CD4-positive, alpha-beta T cell (primary cell): Measurements from ENCODE around the gene BRICD5. TPM values are rescaled to one million over a fixed set of nuclear protein-coding genes. Genes with fewer than 3 reads are reported as not detected.

Experiments
- ATAC-seq: fragments of 200-7000 bp; cut with Tn5 transposase; one replicate; pipeline ENCODE4 v1.10.0; 2022; ENCODE audit warnings: mild to moderate bottlenecking; ENCODE audit not compliant: poor library complexity
- CTCF ChIA-PET: fragments of 350-600 bp; sonication (Branson Sonifier 250); formaldehyde crosslinking; loops from one replicate; lab custom pipeline; 2021; ENCODE audit warnings: antibody characterized with exemption, inconsistent platforms; lab: Charles Lee
- POLR2A ChIA-PET: fragments of 350-600 bp; sonication (Branson Sonifier 250); formaldehyde crosslinking; loops from one replicate; lab custom pipeline; 2021; ENCODE audit warnings: antibody characterized with exemption, inconsistent platforms; lab: Charles Lee
- DNase-seq, 14 experiments: peaks; one replicate each; pipeline ENCODE4 v3.0.0-alpha.2; 2013 to 2020; ENCODE audit warnings: mixed read lengths in 2 of 14
- H3K27ac ChIP-seq, 2 donors: one replicate each; pipeline versions ENCODE4 v1.5.1 to v1.7.0; 2013; ENCODE audit warnings: low read length in 2 of 2, low read depth in 1 of 2, mild to moderate bottlenecking in 1 of 2
- H3K27me3 ChIP-seq, 2 experiments: 1 replicate in 1 of 2; 2 replicates in 1 of 2; pipeline versions ENCODE4 v1.6.1 to v1.7.0; 2013; ENCODE audit warnings: low read length in 2 of 2, control low read depth in 1 of 2, mild to moderate bottlenecking in 1 of 2, moderate library complexity in 1 of 2; ENCODE audit not compliant: insufficient read depth in 2 of 2, control insufficient read depth in 1 of 2
- H3K36me3 ChIP-seq: one replicate; pipeline ENCODE4 v1.6.1; 2013; ENCODE audit warnings: low read length, control low read depth; ENCODE audit not compliant: insufficient read depth
- H3K4me1 ChIP-seq: one replicate; pipeline ENCODE4 v1.6.1; 2013; ENCODE audit warnings: low read length, control low read depth; ENCODE audit not compliant: insufficient read depth
- H3K4me3 ChIP-seq: one replicate; pipeline ENCODE4 v1.5.1; 2013; ENCODE audit warnings: mild to moderate bottlenecking, low read length, moderate library complexity
- H3K9me3 ChIP-seq, 2 experiments: 1 replicate in 1 of 2; 2 replicates in 1 of 2; pipeline versions ENCODE4 v1.6.1 to v1.7.0; 2013; ENCODE audit warnings: low read length in 2 of 2, mild to moderate bottlenecking in 2 of 2, control low read depth in 1 of 2, moderate library complexity in 1 of 2; ENCODE audit not compliant: control insufficient read depth in 1 of 2, insufficient read depth in 1 of 2
- H3K27ac Mint-ChIP-seq: one replicate; pipeline ENCODE4 v1.8.0; 2020; ENCODE audit warnings: mixed read lengths
- H3K27me3 Mint-ChIP-seq: one replicate; pipeline ENCODE4 v1.8.0; 2021; ENCODE audit warnings: mixed read lengths
- H3K36me3 Mint-ChIP-seq: one replicate; pipeline ENCODE4 v1.8.0; 2021; ENCODE audit warnings: low read depth, mixed read lengths
- H3K4me1 Mint-ChIP-seq: one replicate; pipeline ENCODE4 v1.8.0; 2021; ENCODE audit warnings: low read depth, mixed read lengths
- H3K4me3 Mint-ChIP-seq: one replicate; pipeline ENCODE4 v1.8.0; 2020; ENCODE audit warnings: mild to moderate bottlenecking, mixed read lengths
- H3K9me3 Mint-ChIP-seq: one replicate; pipeline ENCODE4 v1.8.0; 2020; ENCODE audit warnings: mixed read lengths
- CTCF ChIP-seq: fragments of 200-600 bp; IDR thresholded peaks from one replicate; pipeline ENCODE4 v1.8.0; 2022; ENCODE audit warnings: antibody characterized with exemption, mild to moderate bottlenecking
- intact Hi-C, 2 experiments: fragments of 100-400 bp; cut with DNase I in 1 of 2; cut with micrococcal nuclease in 1 of 2; formaldehyde crosslinking; loops; one replicate each; pipeline versions ENCODE4 v1.15.1 to v1.9.0; 2023 to 2025; cut with DNase I, micrococcal nuclease
- total RNA-seq, 174 experiments: library from RNA in 2 of 174; stranded (reverse) in 2 of 174; gene quantifications; one replicate each; pipeline ENCODE4 v1.2.3 and lab custom pipeline; 2021 to 2026

The BRICD5 gene
- total RNA-seq, 2 experiments from 2014 or later, result 4.2 to 5.0 TPM

DNA sequence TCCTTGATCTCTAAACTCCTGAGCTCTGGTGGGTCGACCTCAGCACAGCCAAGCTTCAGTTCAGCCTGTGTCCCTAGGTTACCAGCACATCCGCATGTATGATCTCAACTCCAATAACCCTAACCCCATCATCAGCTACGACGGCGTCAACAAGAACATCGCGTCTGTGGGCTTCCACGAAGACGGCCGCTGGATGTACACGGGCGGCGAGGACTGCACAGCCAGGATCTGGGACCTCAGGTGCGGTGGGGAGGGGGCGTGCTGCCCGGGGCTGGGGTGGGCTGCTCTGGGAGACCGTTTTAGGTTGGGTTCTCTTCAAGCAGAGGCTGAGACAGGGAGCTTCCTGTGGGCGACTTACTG, 4.3 kb downstream of the BRICD5 start:
- TF ChIP-seq CTCF, result no peak
- Histone ChIP-seq H3K27me3 (no peaks in the 10 kb centered on the region), H3K36me3 (peaks cover 32% of the 10 kb centered on the region), H3K4me1 (peaks cover 23% of the 10 kb centered on the region), H3K27ac (no peak overlapping the region), H3K4me3 (peak overlapping the region; percentile 59), H3K9me3 (no peaks in the 10 kb centered on the region)
- intact Hi-C loops, result loop anchor here (1.0 to 5.0 kb wide), 3 partner anchors 8 to 159 kb away; partner anchors contain the start of genes ECI1 (in 1 of the 2), NTHL1 (in 1 of the 2), PGP (in 1 of the 2) and TSC2 (in 1 of the 2)
- CTCF ChIA-PET, result interaction anchor here (1.8 kb wide), 1 partner anchor 11 kb away, joined by 4 read pairs; no protein-coding TSS in a partner anchor
- no peaks in the 10 kb centered on the region for H3K27me3 Mint-ChIP-seq
- peak overlapping the region; percentile 79 for H3K27ac Mint-ChIP-seq
- POLR2A ChIA-PET, result interaction anchor here (0.6 to 4.8 kb wide), 5 partner anchors 8 to 1571 kb away, joined by 3 to 47 read pairs (median 4); partner anchors contain the start of genes E4F1, METTL26, PGP and TEDC2
- peak overlapping the region; percentile 76 for H3K4me3 Mint-ChIP-seq
- no peaks in the 10 kb centered on the region for H3K9me3 Mint-ChIP-seq
- ATAC-seq, result no peak
- DNase-seq, result no peak
- H3K4me1 Mint-ChIP-seq, result peaks cover 13% of the 10 kb centered on the region
- H3K36me3 Mint-ChIP-seq, result peaks cover 16% of the 10 kb centered on the region

DNA sequence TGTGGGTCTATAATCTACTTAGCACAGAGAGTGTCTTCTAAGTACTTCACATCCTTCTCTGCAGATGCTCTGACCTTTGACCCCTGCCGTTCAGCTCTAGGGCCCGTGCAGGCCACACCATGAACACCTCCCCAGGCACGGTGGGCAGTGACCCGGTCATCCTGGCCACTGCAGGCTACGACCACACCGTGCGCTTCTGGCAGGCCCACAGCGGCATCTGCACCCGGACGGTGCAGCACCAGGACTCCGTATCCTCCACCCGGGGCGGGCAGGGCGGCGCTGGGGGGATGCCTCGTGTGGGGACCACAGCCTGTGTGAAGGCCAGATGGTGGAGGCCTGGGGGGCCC, 4.7 kb downstream of the BRICD5 start:
- intact Hi-C loops, result loop anchor here (1.0 to 5.0 kb wide), 7 partner anchors 8 to 159 kb away; partner anchors contain the start of genes E4F1 (in 2 of the 2), ECI1 (in 2 of the 2), NTHL1 (in 1 of the 2) and PGP (in 1 of the 2)
- H3K4me3 Mint-ChIP-seq, result peak overlapping the region; percentile 76
- DNase-seq (no peak), ATAC-seq (no peak)
- H3K4me1 ChIP-seq, result peaks cover 23% of the 10 kb centered on the region
- no peaks in the 10 kb centered on the region for H3K27me3 ChIP-seq
- no peaks in the 10 kb centered on the region for H3K27me3 Mint-ChIP-seq
- H3K27ac ChIP-seq, result peak overlapping the region; percentile 45 to 62
- peak overlapping the region; percentile 59 for H3K4me3 ChIP-seq
- POLR2A ChIA-PET, result interaction anchor here (0.9 to 4.8 kb wide), 11 partner anchors 9 to 1526 kb away, joined by 3 to 47 read pairs (median 4); partner anchors contain the start of genes AMDHD2, E4F1, ECI1 and PGP
- H3K36me3 ChIP-seq, result peaks cover 32% of the 10 kb centered on the region
- CTCF ChIA-PET, result interaction anchor here (1.1 to 1.8 kb wide), 2 partner anchors 11 to 66 kb away, joined by 3 to 4 read pairs; no protein-coding TSS in a partner anchor
- H3K36me3 Mint-ChIP-seq, result peaks cover 16% of the 10 kb centered on the region
- peak overlapping the region; percentile 79 for H3K27ac Mint-ChIP-seq
- H3K4me1 Mint-ChIP-seq, result peaks cover 13% of the 10 kb centered on the region
- H3K9me3 Mint-ChIP-seq, result no peaks in the 10 kb centered on the region
- peak; percentile 2 for TF ChIP-seq CTCF
- H3K9me3 ChIP-seq, result no peaks in the 10 kb centered on the region

- ATAC-seq (peak; percentile 82), DNase-seq (peak; percentile 82 to 98 (median 92))
- peaks cover 13% of the 10 kb centered on the region for H3K4me1 Mint-ChIP-seq
- TF ChIP-seq CTCF, result peak; percentile 26
- H3K27ac Mint-ChIP-seq, result peak within 1 kb of the TSS; percentile 79
- no peaks in the 10 kb centered on the region for H3K27me3 Mint-ChIP-seq
- H3K4me3 Mint-ChIP-seq, result peak within 1 kb of the TSS; percentile 90
- Histone ChIP-seq H3K36me3 (peaks cover 32% of the 10 kb centered on the region), H3K27ac (peak within 1 kb of the TSS; percentile 90 to 94), H3K4me3 (peak within 1 kb of the TSS; percentile 59), H3K27me3 (no peaks in the 10 kb centered on the region), H3K4me1 (peaks cover 23% of the 10 kb centered on the region), H3K9me3 (no peaks in the 10 kb centered on the region)
- peaks cover 15% of the 10 kb centered on the region for H3K36me3 Mint-ChIP-seq
- CTCF ChIA-PET, result interaction anchor here (1.1 to 1.8 kb wide), 2 partner anchors 10 to 65 kb away, joined by 3 to 4 read pairs; no protein-coding TSS in a partner anchor
- POLR2A ChIA-PET, result interaction anchor here (0.6 to 4.8 kb wide), 12 partner anchors 9 to 1525 kb away, joined by 3 to 47 read pairs (median 4); partner anchors contain the start of genes AMDHD2, E4F1, ECI1 and PGP
- intact Hi-C loops, result loop anchor here (1.0 to 5.0 kb wide), 6 partner anchors 18 to 158 kb away; partner anchors contain the start of genes E4F1 (in 2 of the 2), ECI1 (in 2 of the 2), NTHL1 (in 1 of the 2) and RNPS1 (in 1 of the 2)
- H3K9me3 Mint-ChIP-seq, result no peaks in the 10 kb centered on the region
Observed at GRCh38 chr16:2205104-2205966, 5.3 kb downstream of the BRICD5 start, which contains the start of gene MLST8. Gene MLST8, plus strand, starts transcription at chr16:2205454. Its CDS starts 632 bp downstream, at chr16:2206086.
